Medulla oblongata (tissue), 1 donor: ENCODE measurements around the gene MARCHF10.
"Not testable (repeated sequence)": the region's sequence is repeated elsewhere in the genome, so short reads cannot be mapped to it uniquely, and the experiment has no call there.

Experiments
- DNase-seq: peaks from one replicate; pipeline ENCODE4 v3.0.0-alpha.2; 2015; ENCODE audit errors: extremely low spot score

The MARCHF10 gene

GRCh38 chr17:62696726-62697490, 111.2 kb downstream of the MARCHF10 start:
- peak; percentile 70 for DNase-seq

- no peak for DNase-seq
These were observed 111.9 kb downstream of the MARCHF10 start for GRCh38 chr17:62696256-62696655.

- not testable (repeated sequence) for DNase-seq
These were observed 112.9 kb downstream of the MARCHF10 start for GRCh38 chr17:62695093-62695738.

- DNase-seq = no peak
These were observed 114.3 kb downstream of the MARCHF10 start for GRCh38 chr17:62693616-62694409.

- DNase-seq = no peak
These were observed 115.2 kb downstream of the MARCHF10 start for GRCh38 chr17:62692721-62693431.

GRCh38 chr17:62692159-62692651, 115.9 kb downstream of the MARCHF10 start:
- DNase-seq = no peak

GRCh38 chr17:62691589-62691915, 116.6 kb downstream of the MARCHF10 start:
- DNase-seq = not testable (repeated sequence)

GRCh38 chr17:62690168-62690897, 117.8 kb downstream of the MARCHF10 start:
- DNase-seq = no peak

- no peak for DNase-seq
These were observed 118.5 kb downstream of the MARCHF10 start for GRCh38 chr17:62689441-62690167.

- no peak for DNase-seq
These were observed 119.5 kb downstream of the MARCHF10 start for GRCh38 chr17:62688398-62689160.

- no peak for DNase-seq
These were observed 120.1 kb downstream of the MARCHF10 start for GRCh38 chr17:62687997-62688396.

GRCh38 chr17:62684179-62684578, 123.9 kb downstream of the MARCHF10 start:
- no peak for DNase-seq

- peak; percentile 81 for DNase-seq
These were observed 126.2 kb downstream of the MARCHF10 start for GRCh38 chr17:62681939-62682381.

GRCh38 chr17:62681061-62681938, 126.8 kb downstream of the MARCHF10 start:
- DNase-seq = no peak

- peak; percentile 44 for DNase-seq
These were observed 127.5 kb downstream of the MARCHF10 start for GRCh38 chr17:62680541-62681052.

- no peak for DNase-seq
These were observed 128.2 kb downstream of the MARCHF10 start for GRCh38 chr17:62679866-62680377.

- DNase-seq = no peak
These were observed 129.7 kb downstream of the MARCHF10 start for GRCh38 chr17:62678214-62678919.
